ENCODE results near the gene KLC1. TPM values are rescaled to one million over a fixed set of nuclear protein-coding genes. Genes with fewer than 3 reads are reported as not detected.

Gene KLC1
- total and polyA plus RNA-seq, 4 donors: 93.3 to 225 (median 139) TPM

GRCh38 chr14:103710771-103711377 lies 81.9 kb downstream of the KLC1 start:
- H3K36me3 ChIP-seq (ENCODE audit: control insufficient read depth in 4 of 4, insufficient read depth in 4 of 4, low read length in 4 of 4): peaks cover 0 to 10% (median 5%) of the 10 kb centered on the region in 4 donors
- ATAC-seq (ENCODE audit: insufficient read depth, low FRiP score): no peak

GRCh38 chr14:103711516-103712431 lies 82.8 kb downstream of the KLC1 start:
- Histone ChIP-seq H3K27me3 (ENCODE audit: control insufficient read depth in 3 of 3, insufficient read depth in 3 of 3, low read length in 2 of 3) (no peaks in the 10 kb centered on the region), H3K27ac (ENCODE audit: low read depth in 1 of 2, low read length in 1 of 2) (peak overlapping the region; percentile 5 to 76), H3K9me3 (ENCODE audit: control insufficient read depth in 4 of 4, insufficient read depth in 3 of 4, low read length in 3 of 4) (no peaks in the 10 kb centered on the region), H3K4me3 (no peak overlapping the region), H3K36me3 (ENCODE audit: control insufficient read depth in 4 of 4, insufficient read depth in 4 of 4, low read length in 4 of 4) (peaks cover 0 to 8% (median 3%) of the 10 kb centered on the region in 4 donors), H3K9ac (ENCODE audit: insufficient read depth in 1 of 2, low read length in 2 of 2) (no peak overlapping the region), H3K4me1 (ENCODE audit: control insufficient read depth in 5 of 5, insufficient read depth in 5 of 5, low read length in 5 of 5) (peaks cover 0 to 24% (median 9%) of the 10 kb centered on the region in 5 donors)
- ATAC-seq (ENCODE audit: insufficient read depth, low FRiP score) (no peak), DNase-seq (no peak)
- no peak for TF ChIP-seq CTCF (IDR thresholded peaks at IDR 0.05; ENCODE audit: control extremely low read depth, extremely low read depth)
- 46 to 62% methylated on average over 25 to 27 of the region's 27 CpGs for WGBS, 2 donors

More at GRCh38 chr14:103710771-103711377, 81.9 kb downstream of the KLC1 start:
- TF ChIP-seq CTCF (IDR thresholded peaks at IDR 0.05; ENCODE audit: control extremely low read depth, extremely low read depth): no peak
- H3K4me3 ChIP-seq: no peak overlapping the region
- H3K9ac ChIP-seq (ENCODE audit: insufficient read depth in 1 of 2, low read length in 2 of 2): no peak overlapping the region
- 48 to 67% methylated on average over 9 of the region's 9 CpGs for WGBS, 2 donors
- no peak overlapping the region for H3K27ac ChIP-seq (ENCODE audit: low read depth in 1 of 2, low read length in 1 of 2)
- H3K9me3 ChIP-seq (ENCODE audit: control insufficient read depth in 4 of 4, insufficient read depth in 3 of 4, low read length in 3 of 4): no peaks in the 10 kb centered on the region
- DNase-seq: no peak
- H3K27me3 ChIP-seq (ENCODE audit: control insufficient read depth in 3 of 3, insufficient read depth in 3 of 3, low read length in 2 of 3): no peaks in the 10 kb centered on the region
- peaks cover 0 to 24% (median 9%) of the 10 kb centered on the region in 5 donors for H3K4me1 ChIP-seq (ENCODE audit: control insufficient read depth in 5 of 5, insufficient read depth in 5 of 5, low read length in 5 of 5)

- H3K36me3 ChIP-seq (ENCODE audit: control insufficient read depth in 4 of 4, insufficient read depth in 4 of 4, low read length in 4 of 4): peaks cover 0 to 7% (median 1%) of the 10 kb centered on the region in 4 donors
- no peak overlapping the region for H3K4me3 ChIP-seq
- TF ChIP-seq CTCF (IDR thresholded peaks at IDR 0.05; ENCODE audit: control extremely low read depth, extremely low read depth): no peak
- H3K27me3 ChIP-seq (ENCODE audit: control insufficient read depth in 3 of 3, insufficient read depth in 3 of 3, low read length in 2 of 3): no peaks in the 10 kb centered on the region
- WGBS, 2 donors: 74 to 89% methylated on average over 24 of the region's 24 CpGs
- H3K4me1 ChIP-seq (ENCODE audit: control insufficient read depth in 5 of 5, insufficient read depth in 5 of 5, low read length in 5 of 5): peaks cover 0 to 29% (median 10%) of the 10 kb centered on the region in 5 donors
- ATAC-seq (ENCODE audit: insufficient read depth, low FRiP score) (no peak), DNase-seq (no peak)
- no peak overlapping the region for H3K9ac ChIP-seq (ENCODE audit: insufficient read depth in 1 of 2, low read length in 2 of 2)
- H3K9me3 ChIP-seq (ENCODE audit: control insufficient read depth in 4 of 4, insufficient read depth in 3 of 4, low read length in 3 of 4): no peaks in the 10 kb centered on the region
- H3K27ac ChIP-seq (ENCODE audit: low read depth in 1 of 2, low read length in 1 of 2): peak overlapping the region in 1 of 2 donors; percentile 76
Measured at GRCh38 chr14:103712633-103713247, 83.7 kb downstream of the KLC1 start.

Measured in lung (tissue), 12 donors.